MCF 10A (cell line): ENCODE data around the gene CYSTM1. TPM values are rescaled to one million over a fixed set of nuclear protein-coding genes. Genes with fewer than 3 reads are reported as not detected.

Experiments used
- BruUV-seq: library from RNA; stranded (reverse); fragments of 400-500 nt; replicated peaks from 2 replicates; lab custom pipeline; 2021; lab: Mats Ljungman, UMichigan
- CTCF ChIA-PET: fragments of 300-600 bp; sonication (Branson Sonifier 250); formaldehyde crosslinking; extraction: SDS; loops from one replicate; lab custom pipeline; 2021; ENCODE audit warnings: antibody characterized with exemption, inconsistent platforms; lab: Yijun Ruan, JAX
- POLR2A ChIA-PET: fragments of 300-600, 350-650 bp; sonication (Branson Sonifier 250); formaldehyde crosslinking; extraction: SDS; loops from one replicate; lab custom pipeline; 2020; ENCODE audit warnings: antibody characterized with exemption, inconsistent platforms; lab: Yijun Ruan, JAX
- DNase-seq: peaks from one replicate; pipeline ENCODE4 v3.0.0-alpha.2; 2018; ENCODE audit not compliant: unreplicated experiment
- H3K27ac Mint-ChIP-seq: one replicate; pipeline ENCODE4 v1.8.0; 2022; ENCODE audit warnings: mild to moderate bottlenecking, low read depth, mixed read lengths; ENCODE audit not compliant: unreplicated experiment
- H3K27me3 Mint-ChIP-seq: one replicate; pipeline ENCODE4 v1.8.0; 2022; ENCODE audit warnings: mixed read lengths; ENCODE audit not compliant: insufficient read depth, unreplicated experiment
- H3K36me3 Mint-ChIP-seq: one replicate; pipeline ENCODE4 v1.8.0; 2022; ENCODE audit warnings: mild to moderate bottlenecking, moderate library complexity, mixed read lengths; ENCODE audit not compliant: insufficient read depth, unreplicated experiment
- H3K4me1 Mint-ChIP-seq: one replicate; pipeline ENCODE4 v1.8.0; 2022; ENCODE audit warnings: mixed read lengths; ENCODE audit not compliant: insufficient read depth, unreplicated experiment
- H3K4me3 Mint-ChIP-seq: one replicate; pipeline ENCODE4 v1.8.0; 2022; ENCODE audit warnings: mild to moderate bottlenecking, moderate library complexity, mixed read lengths; ENCODE audit not compliant: unreplicated experiment
- H3K9me3 Mint-ChIP-seq: one replicate; pipeline ENCODE4 v1.8.0; 2022; ENCODE audit warnings: mixed read lengths; ENCODE audit not compliant: unreplicated experiment
- CTCF ChIP-seq: fragments of 200-600 bp; IDR thresholded peaks from one replicate; pipeline ENCODE4 v1.8.0; 2022; ENCODE audit warnings: antibody characterized with exemption, mild to moderate bottlenecking; ENCODE audit not compliant: unreplicated experiment
- intact Hi-C: fragments of 100-400 bp; cut with micrococcal nuclease; formaldehyde crosslinking; loops from 2 replicates; pipeline ENCODE4 v1.14.1; 2022
- total RNA-seq: library from RNA; stranded (reverse); gene quantifications from 2 replicates; pipeline ENCODE4 v1.2.3, GENCODE V29; 2022

CYSTM1 gene
- total RNA-seq, 1 experiment from 2014 or later = 59.4 TPM

- H3K4me1 Mint-ChIP-seq = peaks cover 50% of the 10 kb centered on the region
- CTCF ChIA-PET = interaction anchor here (0.6 to 1.8 kb wide), 6 partner anchors 11 to 249 kb away, joined by 3 to 7 read pairs (median 4); partner anchors contain the start of genes HBEGF and NRG2
These were observed 117.4 kb downstream of the CYSTM1 start for GRCh38 chr5:140292212-140293036.

More at GRCh38 chr5:140292212-140293036, 117.4 kb downstream of the CYSTM1 start:
- no peak for DNase-seq
- H3K4me3 Mint-ChIP-seq = no peak overlapping the region
- POLR2A ChIA-PET = interaction anchor here (0.6 to 2.9 kb wide), 16 partner anchors 10 to 398 kb away, joined by 3 to 26 read pairs (median 4); partner anchors contain the start of genes ANKHD1, HARS1, HBEGF and PFDN1
- no peak overlapping the region for H3K27ac Mint-ChIP-seq
- TF ChIP-seq CTCF = no peak
- no peaks in the 10 kb centered on the region for H3K9me3 Mint-ChIP-seq
- no TSS peak for BruUV-seq
- H3K36me3 Mint-ChIP-seq = no peaks in the 10 kb centered on the region
- H3K27me3 Mint-ChIP-seq = no peaks in the 10 kb centered on the region
- intact Hi-C loops = no loop called here

Other genes starting within 250 kb of the CYSTM1 start
- 0.23 TPM in 1 of 2 replicates, not detected in the other for gene NRG2, start 131.9 kb upstream of the CYSTM1 start, total RNA-seq
- 20.1 and 24.6 TPM in 2 replicates for gene PURA, start 61.1 kb upstream of the CYSTM1 start, total RNA-seq
- gene IGIP, start 49.3 kb upstream of the CYSTM1 start, total RNA-seq = 7.5 and 8.3 TPM in 2 replicates
- 94.7 and 102 TPM in 2 replicates for gene PFDN1, start 127.9 kb downstream of the CYSTM1 start, total RNA-seq
- 20.6 and 55.7 TPM in 2 replicates for gene HBEGF, start 171.4 kb downstream of the CYSTM1 start, total RNA-seq
- 0.37 TPM in 1 of 2 replicates, not detected in the other for gene SLC4A9, start 185.0 kb downstream of the CYSTM1 start, total RNA-seq
- gene ANKHD1, start 226.6 kb downstream of the CYSTM1 start, total RNA-seq = 142 and 146 TPM in 2 replicates